ENCODE measurements around the gene HSPA8.
"Not testable (repeated sequence)": the region's sequence is repeated elsewhere in the genome, so short reads cannot be mapped to it uniquely, and the experiment has no call there.

The HSPA8 gene

GRCh38 chr11:123072332-123072761 lies 10.4 kb upstream of the HSPA8 start:
- no peak for DNase-seq (ENCODE audit: low read depth)

- DNase-seq (ENCODE audit: low read depth) = no peak
Measured at GRCh38 chr11:123069908-123070821, 8.2 kb upstream of the HSPA8 start.

- DNase-seq (ENCODE audit: low read depth) = no peak
Measured at GRCh38 chr11:123065621-123066020, 3.7 kb upstream of the HSPA8 start.

GRCh38 chr11:123063826-123064657 lies 2.1 kb upstream of the HSPA8 start:
- DNase-seq (ENCODE audit: low read depth) = no peak

- no peak for DNase-seq (ENCODE audit: low read depth)
Measured at GRCh38 chr11:123062892-123063825, 1.2 kb upstream of the HSPA8 start.

GRCh38 chr11:123062158-123062891 lies 389 bp upstream of the HSPA8 start:
- peak; percentile 100 for DNase-seq (ENCODE audit: low read depth)

- no peak for DNase-seq (ENCODE audit: low read depth)
Measured at GRCh38 chr11:123060277-123061000, 1.5 kb downstream of the HSPA8 start.

GRCh38 chr11:123059041-123059920 lies 2.7 kb downstream of the HSPA8 start:
- DNase-seq (ENCODE audit: low read depth) = not testable (repeated sequence)

GRCh38 chr11:123057661-123058305 lies 4.2 kb downstream of the HSPA8 start:
- DNase-seq (ENCODE audit: low read depth) = no peak

- no peak for DNase-seq (ENCODE audit: low read depth)
Measured at GRCh38 chr11:123056835-123057491, 5.0 kb downstream of the HSPA8 start.

- no peak for DNase-seq (ENCODE audit: low read depth)
Measured at GRCh38 chr11:123055191-123055901, 6.6 kb downstream of the HSPA8 start.

GRCh38 chr11:123054301-123055065 lies 7.5 kb downstream of the HSPA8 start:
- no peak for DNase-seq (ENCODE audit: low read depth)

GRCh38 chr11:123052901-123053721 lies 8.8 kb downstream of the HSPA8 start:
- no peak for DNase-seq (ENCODE audit: low read depth)

- DNase-seq (ENCODE audit: low read depth) = no peak
Measured at GRCh38 chr11:123051634-123052033, 10.3 kb downstream of the HSPA8 start.

GRCh38 chr11:123051146-123051545 lies 10.8 kb downstream of the HSPA8 start:
- DNase-seq (ENCODE audit: low read depth) = no peak

GRCh38 chr11:123047947-123048293 lies 14.0 kb downstream of the HSPA8 start:
- DNase-seq (ENCODE audit: low read depth) = no peak
